H1 (cell line): ENCODE measurements around the gene CDT1. TPM values are rescaled to one million over a fixed set of nuclear protein-coding genes. Genes with fewer than 3 reads are reported as not detected.

Experiments
- CTCF ChIA-PET: fragments of 300-600 bp; sonication (Branson Sonifier 250); formaldehyde crosslinking; loops from one replicate; lab custom pipeline; 2021; ENCODE audit not compliant: partially characterized antibody; lab: Charles Lee
- POLR2A ChIA-PET: fragments of 300-600 bp; sonication (Branson Sonifier 250); formaldehyde crosslinking; loops from one replicate; lab custom pipeline; 2021; ENCODE audit warnings: inconsistent platforms; ENCODE audit not compliant: partially characterized antibody; lab: Charles Lee
- DNase-seq, 2 experiments: peaks; one replicate each; pipeline versions ENCODE4 v3.0.0 to v3.0.0-alpha.2; 2010 to 2022; ENCODE audit warnings: low spot score in 2 of 2, low read depth in 1 of 2, mixed read lengths in 1 of 2
- FAIRE-seq: peaks from 2 replicates; lab custom pipeline; 2011; peaks lifted over from hg19 to GRCh38; lab: Jason Lieb, UNC
- H2AFZ ChIP-seq: 2 replicates; pipeline ENCODE4 v1.8.1; 2012; ENCODE audit warnings: low read length, inconsistent platforms
- H2AK5ac ChIP-seq: 2 replicates; pipeline ENCODE4 v1.6.1; 2013; ENCODE audit warnings: low read depth, low read length
- H2BK120ac ChIP-seq: replicated peaks from 2 replicates; pipeline ENCODE3; 2013; ENCODE audit warnings: low read depth, low read length, inconsistent platforms
- H2BK12ac ChIP-seq: 2 replicates; pipeline ENCODE4 v1.6.1; 2013; ENCODE audit warnings: low read depth, low read length
- H2BK15ac ChIP-seq: 2 replicates; pipeline ENCODE4 v1.6.1; 2013; ENCODE audit warnings: low read length
- H2BK20ac ChIP-seq: 2 replicates; pipeline ENCODE4 v1.6.1; 2013; ENCODE audit warnings: low read length
- H2BK5ac ChIP-seq: 2 replicates; pipeline ENCODE4 v1.6.1; 2013; ENCODE audit warnings: low read depth, low read length
- H3K14ac ChIP-seq: 2 replicates; pipeline ENCODE4 v1.6.1; 2013; ENCODE audit warnings: inconsistent platforms; ENCODE audit not compliant: insufficient read length
- H3K18ac ChIP-seq: 2 replicates; pipeline ENCODE4 v1.6.1; 2013; ENCODE audit warnings: low read length; ENCODE audit errors: extremely low read depth
- H3K23ac ChIP-seq: 2 replicates; pipeline ENCODE4 v1.6.1; 2013; ENCODE audit warnings: inconsistent platforms; ENCODE audit not compliant: insufficient read length
- H3K23me2 ChIP-seq: 2 replicates; pipeline ENCODE4 v1.6.1; 2013; ENCODE audit warnings: low read depth, low read length
- H3K27ac ChIP-seq: 2 replicates; pipeline ENCODE4 v1.6.1; 2011; ENCODE audit warnings: low read depth, low read length, inconsistent platforms
- H3K27me3 ChIP-seq, 4 experiments: replicated peaks in 1 of 4; 1 replicate in 1 of 4; 2 replicates in 3 of 4; pipeline versions ENCODE4 v1.6.1 to v1.8.1; 2011 to 2013; ENCODE audit warnings: low read length in 3 of 4, mild to moderate bottlenecking in 3 of 4, inconsistent platforms in 2 of 4, mixed read lengths in 2 of 4, moderate library complexity in 1 of 4; ENCODE audit not compliant: control insufficient read depth in 3 of 4, insufficient read depth in 3 of 4; ENCODE audit errors: extremely low read depth in 1 of 4
- H3K36me3 ChIP-seq, 4 experiments: 2 replicates each; pipeline versions ENCODE4 v1.6.1 to v1.8.1; 2011 to 2013; ENCODE audit warnings: mild to moderate bottlenecking in 4 of 4, low read length in 3 of 4, moderate library complexity in 2 of 4, control low read depth in 1 of 4, inconsistent platforms in 1 of 4; ENCODE audit not compliant: insufficient read depth in 4 of 4, control insufficient read depth in 2 of 4
- H3K4ac ChIP-seq: replicated peaks from 2 replicates; pipeline ENCODE3; 2013; ENCODE audit warnings: low read length, low read depth, mixed read lengths, inconsistent platforms; ENCODE audit not compliant: insufficient read length
- H3K4me1 ChIP-seq, 4 experiments: replicated peaks in 1 of 4; 1 replicate in 1 of 4; 2 replicates in 3 of 4; pipeline versions ENCODE4 v1.6.1 to v1.8.1; 2011 to 2013; ENCODE audit warnings: low read length in 3 of 4, inconsistent platforms in 2 of 4, mixed read lengths in 1 of 4; ENCODE audit not compliant: insufficient read depth in 4 of 4, control insufficient read depth in 3 of 4
- H3K4me2 ChIP-seq, 2 experiments: 2 replicates each; pipeline versions ENCODE4 v1.6.1 to v1.8.1; 2011 to 2013; ENCODE audit warnings: low read depth in 2 of 2, low read length in 2 of 2, control low read depth in 1 of 2, inconsistent platforms in 1 of 2, mild to moderate bottlenecking in 1 of 2; ENCODE audit not compliant: insufficient read depth in 1 of 2
- H3K4me3 ChIP-seq, 4 experiments: fragments of 200-600, 300-600 bp in 1 of 4; sonication (generic), shearing (Covaris generic), sonication (Bioruptor Twin) in 1 of 4; 2 replicates each; pipeline versions ENCODE4 v1.5.1 to v1.8.1; 2011 to 2016; ENCODE audit warnings: low read length in 4 of 4, low read depth in 3 of 4, control low read depth in 2 of 4, inconsistent platforms in 2 of 4, mild to moderate bottlenecking in 2 of 4, mixed read lengths in 1 of 4, moderate library complexity in 1 of 4; ENCODE audit not compliant: insufficient read depth in 2 of 4; ENCODE audit errors: extremely low read depth in 1 of 4
- H3K56ac ChIP-seq: replicated peaks from 2 replicates; pipeline ENCODE3; 2013; ENCODE audit warnings: low read depth, mild to moderate bottlenecking, mixed read lengths, low read length, inconsistent platforms; ENCODE audit not compliant: insufficient read length
- H3K79me1 ChIP-seq: 2 replicates; pipeline ENCODE4 v1.6.1; 2013; ENCODE audit warnings: low read depth, low read length, control low read depth
- H3K79me2 ChIP-seq, 2 experiments: 2 replicates each; pipeline versions ENCODE4 v1.6.1 to v1.8.1; 2012 to 2013; ENCODE audit warnings: low read length in 2 of 2, mild to moderate bottlenecking in 2 of 2, inconsistent platforms in 1 of 2; ENCODE audit not compliant: insufficient read depth in 2 of 2, control insufficient read depth in 1 of 2
- H3K9ac ChIP-seq, 4 experiments: replicated peaks in 1 of 4; 1 replicate in 1 of 4; 2 replicates in 3 of 4; pipeline versions ENCODE4 v1.6.1 to v1.8.1; 2011 to 2013; ENCODE audit warnings: low read depth in 3 of 4, low read length in 3 of 4, control low read depth in 2 of 4, mild to moderate bottlenecking in 2 of 4, moderate library complexity in 2 of 4, inconsistent platforms in 1 of 4; ENCODE audit errors: extremely low read depth in 1 of 4
- H3K9me3 ChIP-seq, 2 experiments: 2 replicates each; pipeline versions ENCODE4 v1.6.1 to v1.8.1; 2012 to 2013; ENCODE audit warnings: mild to moderate bottlenecking in 2 of 2, moderate library complexity in 2 of 2, control low read depth in 1 of 2, inconsistent platforms in 1 of 2, low read depth in 1 of 2, low read length in 1 of 2, mixed read lengths in 1 of 2; ENCODE audit not compliant: insufficient read depth in 2 of 2
- H4K20me1 ChIP-seq, 2 experiments: replicated peaks in 1 of 2; 2 replicates each; pipeline versions ENCODE3 to v1.8.1; 2011 to 2013; ENCODE audit warnings: inconsistent platforms in 2 of 2, low read length in 2 of 2, mild to moderate bottlenecking in 1 of 2; ENCODE audit not compliant: insufficient read depth in 2 of 2, control insufficient read depth in 1 of 2
- H4K5ac ChIP-seq: 2 replicates; pipeline ENCODE4 v1.6.1; 2013; ENCODE audit warnings: low read length, low read depth, mixed read lengths, inconsistent platforms; ENCODE audit not compliant: insufficient read length
- H4K8ac ChIP-seq: 2 replicates; pipeline ENCODE4 v1.8.0; 2013; ENCODE audit warnings: mild to moderate bottlenecking, moderate library complexity, low read length, inconsistent platforms; ENCODE audit not compliant: insufficient read depth; ENCODE audit errors: extremely low read depth
- H4K91ac ChIP-seq: replicated peaks from 2 replicates; pipeline ENCODE3; 2013; ENCODE audit warnings: low read length, mixed read lengths, inconsistent platforms; ENCODE audit not compliant: insufficient read length
- CBX5 ChIP-seq: fragments of 300-800, 300-1000 bp; sonication (generic); IDR thresholded peaks from 2 replicates; pipeline ENCODE4 v1.7.1; 2016; ENCODE audit warnings: antibody characterized with exemption, low read length, low read depth
- CHD1 ChIP-seq: IDR thresholded peaks from 2 replicates; pipeline ENCODE4 v1.6.1; 2012; ENCODE audit warnings: low read depth, low read length, improper control_type of control experiment
- CREB1 ChIP-seq: IDR thresholded peaks from 2 replicates; pipeline ENCODE4 v1.6.1; 2012; ENCODE audit warnings: inconsistent platforms
- EP300 ChIP-seq, 2 experiments: IDR thresholded peaks; 1 replicate in 1 of 2; 2 replicates in 1 of 2; pipeline ENCODE4 v1.6.1; 2011 to 2012; ENCODE audit warnings: low read depth in 2 of 2, low read length in 2 of 2, mild to moderate bottlenecking in 2 of 2, borderline replicate concordance in 1 of 2, inconsistent platforms in 1 of 2, moderate library complexity in 1 of 2
- FOSL1 ChIP-seq: IDR thresholded peaks from 2 replicates; pipeline ENCODE4 v1.6.1; 2011; ENCODE audit warnings: mild to moderate bottlenecking, low read depth, low read length, moderate library complexity; ENCODE audit not compliant: insufficient read depth
- GABPA ChIP-seq: IDR thresholded peaks from 2 replicates; pipeline ENCODE4 v1.6.1; 2011; ENCODE audit warnings: mild to moderate bottlenecking, low read length, moderate library complexity, borderline replicate concordance; ENCODE audit not compliant: insufficient read depth
- KDM4A ChIP-seq: IDR thresholded peaks from one replicate; pipeline ENCODE4 v1.7.1; 2012; ENCODE audit warnings: low read depth, mild to moderate bottlenecking, moderate library complexity, low read length, inconsistent platforms; ENCODE audit not compliant: severe bottlenecking
- MAFK ChIP-seq: IDR thresholded peaks from 2 replicates; pipeline ENCODE4 v1.6.1; 2012; ENCODE audit warnings: low read depth, mild to moderate bottlenecking, improper control_type of control experiment, low read length
- SIN3A ChIP-seq, 2 experiments: IDR thresholded peaks in 1 of 2; conservative IDR thresholded peaks in 1 of 2; 2 replicates each; pipeline ENCODE4 v1.6.1; 2011 to 2012; ENCODE audit warnings: low read length in 2 of 2, improper control_type of control experiment in 1 of 2, low read depth in 1 of 2, mild to moderate bottlenecking in 1 of 2
- SIRT6 ChIP-seq: IDR thresholded peaks from one replicate; pipeline ENCODE4 v1.7.1; 2012; ENCODE audit warnings: low read length, inconsistent platforms
- SIX5 ChIP-seq: IDR thresholded peaks from 2 replicates; pipeline ENCODE4 v1.6.1; 2011; ENCODE audit warnings: mild to moderate bottlenecking, low read depth, low read length
- SP4 ChIP-seq: IDR thresholded peaks from 2 replicates; pipeline ENCODE4 v1.6.1; 2012; ENCODE audit warnings: low read length, inconsistent platforms
- WGBS, 2 experiments: shearing (Covaris generic) in 1 of 2; methylation state at CpG; one replicate each; pipeline versions ENCODE4 v1.1.6 to v1.1.7; 2013 to 2015; ENCODE audit warnings: low lambda C conversion rate in 2 of 2, mixed read lengths in 2 of 2, inconsistent platforms in 1 of 2, low coverage in 1 of 2, missing lambda C conversion rate in 1 of 2; ENCODE audit not compliant: insufficient replicate concordance in 2 of 2, insufficient coverage in 1 of 2, insufficient read length in 1 of 2; ENCODE audit errors: extremely low coverage in 1 of 2, missing lambda C conversion rate in 1 of 2; 5-methylcytosine and 5-hydroxymethylcytosine counted together
- polyA plus RNA-seq, 7 experiments: library from polyadenylated mRNA; depleted of rRNA in 3 of 7; stranded (reverse) in 5 of 7; unstranded in 2 of 7; fragments of >200 nt in 5 of 7; fragments of 200-250 nt in 2 of 7; gene quantifications; 1 replicate in 5 of 7; 2 replicates in 1 of 7; 4 replicates in 1 of 7; pipeline versions ENCODE4 v1.2.1 to v1.2.3, GENCODE V29; 2011 to 2013; ENCODE audit warnings: missing spikeins in 2 of 7, mixed read lengths in 2 of 7
- total RNA-seq: library from RNA; stranded (reverse); fragmentation: NEBNext Ultra II Directional; extraction: Animal tissue kit (Norgen Biotek cat#: 25700); gene quantifications from 2 replicates; pipeline ENCODE4 v1.2.1, GENCODE V29; 2021
- TF ChIP-seq, protein P1 (sequence below): IDR thresholded peaks from 2 replicates; pipeline ENCODE4 v1.6.1; 2011; ENCODE audit warnings: low read length, improper control_type of control experiment

Gene CDT1
- total and polyA plus RNA-seq, 2 of the 8 experiments (the other 6 are each of a cell fraction or from before 2014, with no cell fraction given), result 76.7 to 95.4 TPM

GRCh38 chr16:88766975-88767374 lies 36.6 kb upstream of the CDT1 start:
- H3K14ac ChIP-seq, result no peak overlapping the region
- no peak for TF ChIP-seq CREB1
- no peak for TF ChIP-seq CHD1
- TF ChIP-seq SIN3A (conservative IDR thresholded peaks at IDR 0.05 in 1 of 2, IDR thresholded peaks at IDR 0.05 in 1 of 2; ENCODE audit: low read depth in 1 of 2, low read length in 2 of 2), result no peak
- no peak for TF ChIP-seq FOSL1
- TF ChIP-seq EP300 (IDR thresholded peaks at IDR 0.05; ENCODE audit: borderline replicate concordance in 1 of 2, low read depth in 2 of 2, low read length in 2 of 2), result no peak
- no peak for TF ChIP-seq SIX5
- no peak for TF ChIP-seq KDM4A
- TF ChIP-seq SIRT6, result no peak
- no peak for TF ChIP-seq MAFK
- no peak for TF ChIP-seq SP4
- TF ChIP-seq CBX5, result no peak
- TF ChIP-seq, protein P1, sequence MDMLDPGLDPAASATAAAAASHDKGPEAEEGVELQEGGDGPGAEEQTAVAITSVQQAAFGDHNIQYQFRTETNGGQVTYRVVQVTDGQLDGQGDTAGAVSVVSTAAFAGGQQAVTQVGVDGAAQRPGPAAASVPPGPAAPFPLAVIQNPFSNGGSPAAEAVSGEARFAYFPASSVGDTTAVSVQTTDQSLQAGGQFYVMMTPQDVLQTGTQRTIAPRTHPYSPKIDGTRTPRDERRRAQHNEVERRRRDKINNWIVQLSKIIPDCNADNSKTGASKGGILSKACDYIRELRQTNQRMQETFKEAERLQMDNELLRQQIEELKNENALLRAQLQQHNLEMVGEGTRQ, result no peak
- no peak for TF ChIP-seq GABPA

More at GRCh38 chr16:88766975-88767374, 36.6 kb upstream of the CDT1 start:
- no peak overlapping the region for H3K4me2 ChIP-seq
- H3K4me3 ChIP-seq, result no peak overlapping the region
- no peak overlapping the region for H2BK15ac ChIP-seq
- H4K8ac ChIP-seq, result no peak overlapping the region
- no peak overlapping the region for H3K56ac ChIP-seq
- peaks cover 10 to 62% (median 47%) of the 10 kb centered on the region in 4 experiments for H3K4me1 ChIP-seq
- CTCF ChIA-PET, result interaction anchor here (0.7 to 25.0 kb wide), 7 partner anchors 7 to 50 kb away, joined by 3 to 251 read pairs (median 13); no protein-coding TSS in a partner anchor
- POLR2A ChIA-PET, result interaction anchor here (0.7 to 1.8 kb wide), 7 partner anchors 8 to 43 kb away, joined by 3 to 5 read pairs (median 3); no protein-coding TSS in a partner anchor
- no peak overlapping the region for H3K23ac ChIP-seq
- H2AK5ac ChIP-seq, result no peak overlapping the region
- H3K36me3 ChIP-seq, result no peaks in the 10 kb centered on the region
- DNase-seq, result no peak
- H2BK120ac ChIP-seq, result no peak overlapping the region
- H2AFZ ChIP-seq, result no peak overlapping the region
- H2BK20ac ChIP-seq, result no peak overlapping the region
- H3K27me3 ChIP-seq, result no peaks in the 10 kb centered on the region
- H3K23me2 ChIP-seq, result no peaks in the 10 kb centered on the region; the same call in 1 of the 2 replicates
- 93% methylated on average over 11 of the region's 11 CpGs; no CpG with 5 or more reads in 1 of the 2 experiments for WGBS, 2 experiments
- H3K9me3 ChIP-seq, result no peaks in the 10 kb centered on the region
- FAIRE-seq, result no peak
- H3K79me1 ChIP-seq, result peaks cover 6% of the 10 kb centered on the region
- H3K18ac ChIP-seq, result no peak overlapping the region
- H4K91ac ChIP-seq, result no peak overlapping the region
- H3K79me2 ChIP-seq, result peaks cover 0 to 4% of the 10 kb centered on the region in 2 experiments; a peak in 1 of 4 replicates
- H4K20me1 ChIP-seq, result peaks cover 2 to 6% of the 10 kb centered on the region in 2 experiments
- no peak overlapping the region for H3K4ac ChIP-seq
- no peak overlapping the region for H3K9ac ChIP-seq
- H2BK5ac ChIP-seq, result no peak overlapping the region
- H2BK12ac ChIP-seq, result no peak overlapping the region
- H3K27ac ChIP-seq, result no peak overlapping the region
- H4K5ac ChIP-seq, result no peak overlapping the region
